ENCODE data around the gene FLNA. TPM values are rescaled to one million over a fixed set of nuclear protein-coding genes. Genes with fewer than 3 reads are reported as not detected.
A peak's percentile ranks its signal among the peaks of the same experiment; 100 is the strongest.

The FLNA gene
- polyA plus RNA-seq, 2 of the 4 experiments (the other 2 are of a cell fraction) = 303 to 1,116 TPM

DNA sequence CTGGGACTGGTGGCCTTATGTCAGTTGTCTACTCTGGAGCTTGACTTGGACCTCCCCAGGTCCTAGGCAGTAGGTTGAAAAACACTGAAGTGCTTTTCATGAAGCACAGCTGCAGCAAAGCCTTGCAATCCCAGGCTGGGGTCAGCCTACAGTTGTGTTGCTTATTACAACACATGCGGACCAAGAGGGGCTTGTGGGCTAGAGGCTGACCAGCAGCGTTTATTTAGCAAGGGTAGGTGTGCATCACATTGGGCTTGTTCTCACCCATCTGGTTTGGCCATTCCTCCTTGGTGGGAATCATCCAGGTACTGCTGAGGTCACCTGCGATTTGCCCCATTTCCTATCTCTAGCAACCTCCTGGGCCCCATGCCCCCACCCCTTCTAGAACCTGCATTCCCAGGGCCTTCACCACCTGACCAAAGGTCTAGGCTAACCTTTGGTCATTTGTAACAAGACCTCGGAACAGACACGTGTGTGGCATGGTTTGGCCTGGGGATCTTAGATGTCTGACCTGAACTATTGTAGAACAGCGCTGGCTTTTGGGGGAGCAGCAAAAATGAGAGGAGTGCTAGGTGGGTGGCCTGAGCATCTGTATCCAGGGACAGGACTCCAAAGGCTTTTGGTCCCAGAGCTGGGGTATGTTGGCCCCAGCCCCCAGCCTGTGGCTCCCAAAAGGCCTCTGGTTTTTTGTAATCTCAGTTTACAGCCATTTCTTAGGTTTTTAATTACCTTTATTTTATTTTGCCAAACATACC lies 26.8 kb upstream of the FLNA start:
- peak overlapping the region; percentile 89 for H3K4me2 ChIP-seq
- peak overlapping the region; percentile 88 for H3K4me3 ChIP-seq
- FAIRE-seq = no peak
- CTCF ChIA-PET = interaction anchor here (1.7 to 4.7 kb wide), 3 partner anchors 9 to 28 kb away, joined by 6 to 28 read pairs (median 21); partner anchors contain the start of genes DNASE1L1, FLNA and TAFAZZIN
- peak; percentile 3 to 10; a peak in 5 of 6 replicates for ATAC-seq
- 44% methylated on average over 6 of the region's 6 CpGs for WGBS (ENCODE audit: missing lambda C conversion rate)
- H3K9me3 ChIP-seq = no peaks in the 10 kb centered on the region
- POLR2A ChIA-PET = interaction anchor here (0.6 to 1.5 kb wide), 2 partner anchors 8 to 23 kb away, joined by 4 to 6 read pairs; partner anchors contain the start of gene DNASE1L1
- peak in 1 of 2 experiments; percentile 57 for DNase-seq (ENCODE audit: low read depth in 1 of 2, low spot score in 1 of 2)
- peaks cover 18% of the 10 kb centered on the region; the same call in 2 of the 3 replicates for H3K4me1 ChIP-seq
- peak overlapping the region in 1 of 2 experiments; percentile 96; a peak in 4 of 6 replicates for H3K27ac ChIP-seq
- TF ChIP-seq EHF (CRISPR knock-in tag; IDR thresholded peaks at IDR 0.05) = peak; percentile 67; the same call in 1 of the 2 replicates
- no peak for TF ChIP-seq RNF2 (IDR thresholded peaks at IDR 0.05; ENCODE audit: borderline replicate concordance, low read depth)
- TF ChIP-seq TP53 (CRISPR knock-in tag; IDR thresholded peaks at IDR 0.05) = peak; percentile 98
- TF ChIP-seq EHMT2 (IDR thresholded peaks at IDR 0.05; ENCODE audit: low read depth) = no peak
- no peak for TF ChIP-seq MAFK (IDR thresholded peaks at IDR 0.05; ENCODE audit: partially characterized antibody)
- no peak for TF ChIP-seq MYC (IDR thresholded peaks at IDR 0.05; ENCODE audit: borderline replicate concordance, low read length)
- TF ChIP-seq, protein P1, sequence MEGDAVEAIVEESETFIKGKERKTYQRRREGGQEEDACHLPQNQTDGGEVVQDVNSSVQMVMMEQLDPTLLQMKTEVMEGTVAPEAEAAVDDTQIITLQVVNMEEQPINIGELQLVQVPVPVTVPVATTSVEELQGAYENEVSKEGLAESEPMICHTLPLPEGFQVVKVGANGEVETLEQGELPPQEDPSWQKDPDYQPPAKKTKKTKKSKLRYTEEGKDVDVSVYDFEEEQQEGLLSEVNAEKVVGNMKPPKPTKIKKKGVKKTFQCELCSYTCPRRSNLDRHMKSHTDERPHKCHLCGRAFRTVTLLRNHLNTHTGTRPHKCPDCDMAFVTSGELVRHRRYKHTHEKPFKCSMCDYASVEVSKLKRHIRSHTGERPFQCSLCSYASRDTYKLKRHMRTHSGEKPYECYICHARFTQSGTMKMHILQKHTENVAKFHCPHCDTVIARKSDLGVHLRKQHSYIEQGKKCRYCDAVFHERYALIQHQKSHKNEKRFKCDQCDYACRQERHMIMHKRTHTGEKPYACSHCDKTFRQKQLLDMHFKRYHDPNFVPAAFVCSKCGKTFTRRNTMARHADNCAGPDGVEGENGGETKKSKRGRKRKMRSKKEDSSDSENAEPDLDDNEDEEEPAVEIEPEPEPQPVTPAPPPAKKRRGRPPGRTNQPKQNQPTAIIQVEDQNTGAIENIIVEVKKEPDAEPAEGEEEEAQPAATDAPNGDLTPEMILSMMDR (IDR thresholded peaks at IDR 0.05) = no peak
- TF ChIP-seq, protein P2, sequence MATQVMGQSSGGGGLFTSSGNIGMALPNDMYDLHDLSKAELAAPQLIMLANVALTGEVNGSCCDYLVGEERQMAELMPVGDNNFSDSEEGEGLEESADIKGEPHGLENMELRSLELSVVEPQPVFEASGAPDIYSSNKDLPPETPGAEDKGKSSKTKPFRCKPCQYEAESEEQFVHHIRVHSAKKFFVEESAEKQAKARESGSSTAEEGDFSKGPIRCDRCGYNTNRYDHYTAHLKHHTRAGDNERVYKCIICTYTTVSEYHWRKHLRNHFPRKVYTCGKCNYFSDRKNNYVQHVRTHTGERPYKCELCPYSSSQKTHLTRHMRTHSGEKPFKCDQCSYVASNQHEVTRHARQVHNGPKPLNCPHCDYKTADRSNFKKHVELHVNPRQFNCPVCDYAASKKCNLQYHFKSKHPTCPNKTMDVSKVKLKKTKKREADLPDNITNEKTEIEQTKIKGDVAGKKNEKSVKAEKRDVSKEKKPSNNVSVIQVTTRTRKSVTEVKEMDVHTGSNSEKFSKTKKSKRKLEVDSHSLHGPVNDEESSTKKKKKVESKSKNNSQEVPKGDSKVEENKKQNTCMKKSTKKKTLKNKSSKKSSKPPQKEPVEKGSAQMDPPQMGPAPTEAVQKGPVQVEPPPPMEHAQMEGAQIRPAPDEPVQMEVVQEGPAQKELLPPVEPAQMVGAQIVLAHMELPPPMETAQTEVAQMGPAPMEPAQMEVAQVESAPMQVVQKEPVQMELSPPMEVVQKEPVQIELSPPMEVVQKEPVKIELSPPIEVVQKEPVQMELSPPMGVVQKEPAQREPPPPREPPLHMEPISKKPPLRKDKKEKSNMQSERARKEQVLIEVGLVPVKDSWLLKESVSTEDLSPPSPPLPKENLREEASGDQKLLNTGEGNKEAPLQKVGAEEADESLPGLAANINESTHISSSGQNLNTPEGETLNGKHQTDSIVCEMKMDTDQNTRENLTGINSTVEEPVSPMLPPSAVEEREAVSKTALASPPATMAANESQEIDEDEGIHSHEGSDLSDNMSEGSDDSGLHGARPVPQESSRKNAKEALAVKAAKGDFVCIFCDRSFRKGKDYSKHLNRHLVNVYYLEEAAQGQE (IDR thresholded peaks at IDR 0.05) = peak; percentile 48
- TF ChIP-seq, protein P3, sequence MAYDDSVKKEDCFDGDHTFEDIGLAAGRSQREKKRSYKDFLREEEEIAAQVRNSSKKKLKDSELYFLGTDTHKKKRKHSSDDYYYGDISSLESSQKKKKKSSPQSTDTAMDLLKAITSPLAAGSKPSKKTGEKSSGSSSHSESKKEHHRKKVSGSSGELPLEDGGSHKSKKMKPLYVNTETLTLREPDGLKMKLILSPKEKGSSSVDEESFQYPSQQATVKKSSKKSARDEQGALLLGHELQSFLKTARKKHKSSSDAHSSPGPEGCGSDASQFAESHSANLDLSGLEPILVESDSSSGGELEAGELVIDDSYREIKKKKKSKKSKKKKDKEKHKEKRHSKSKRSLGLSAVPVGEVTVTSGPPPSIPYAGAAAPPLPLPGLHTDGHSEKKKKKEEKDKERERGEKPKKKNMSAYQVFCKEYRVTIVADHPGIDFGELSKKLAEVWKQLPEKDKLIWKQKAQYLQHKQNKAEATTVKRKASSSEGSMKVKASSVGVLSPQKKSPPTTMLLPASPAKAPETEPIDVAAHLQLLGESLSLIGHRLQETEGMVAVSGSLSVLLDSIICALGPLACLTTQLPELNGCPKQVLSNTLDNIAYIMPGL (CRISPR knock-in tag; IDR thresholded peaks at IDR 0.05; ENCODE audit: borderline replicate concordance) = peak; percentile 46; the same call in 1 of the 2 replicates
- TF ChIP-seq FOSL2 (IDR thresholded peaks at IDR 0.05) = no peak
- TF ChIP-seq FOSL2 (CRISPR knock-in tag; IDR thresholded peaks at IDR 0.05) = peak; percentile 45; the same call in 1 of the 2 replicates
- TF ChIP-seq ZFP36 (IDR thresholded peaks at IDR 0.05; ENCODE audit: borderline replicate concordance, partially characterized antibody) = no peak
- no peak for TF ChIP-seq CEBPB (IDR thresholded peaks at IDR 0.05)
- TF ChIP-seq PHF8 (IDR thresholded peaks at IDR 0.05; ENCODE audit: borderline replicate concordance, low read depth) = no peak
- TF ChIP-seq, protein P4, sequence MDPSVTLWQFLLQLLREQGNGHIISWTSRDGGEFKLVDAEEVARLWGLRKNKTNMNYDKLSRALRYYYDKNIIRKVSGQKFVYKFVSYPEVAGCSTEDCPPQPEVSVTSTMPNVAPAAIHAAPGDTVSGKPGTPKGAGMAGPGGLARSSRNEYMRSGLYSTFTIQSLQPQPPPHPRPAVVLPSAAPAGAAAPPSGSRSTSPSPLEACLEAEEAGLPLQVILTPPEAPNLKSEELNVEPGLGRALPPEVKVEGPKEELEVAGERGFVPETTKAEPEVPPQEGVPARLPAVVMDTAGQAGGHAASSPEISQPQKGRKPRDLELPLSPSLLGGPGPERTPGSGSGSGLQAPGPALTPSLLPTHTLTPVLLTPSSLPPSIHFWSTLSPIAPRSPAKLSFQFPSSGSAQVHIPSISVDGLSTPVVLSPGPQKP (IDR thresholded peaks at IDR 0.05; ENCODE audit: low read depth, low read length) = no peak
- no peak for TF ChIP-seq HDAC2 (IDR thresholded peaks at IDR 0.05)
- TF ChIP-seq ZSCAN20 (CRISPR knock-in tag; IDR thresholded peaks at IDR 0.05) = no peak
- TF ChIP-seq, protein P5, sequence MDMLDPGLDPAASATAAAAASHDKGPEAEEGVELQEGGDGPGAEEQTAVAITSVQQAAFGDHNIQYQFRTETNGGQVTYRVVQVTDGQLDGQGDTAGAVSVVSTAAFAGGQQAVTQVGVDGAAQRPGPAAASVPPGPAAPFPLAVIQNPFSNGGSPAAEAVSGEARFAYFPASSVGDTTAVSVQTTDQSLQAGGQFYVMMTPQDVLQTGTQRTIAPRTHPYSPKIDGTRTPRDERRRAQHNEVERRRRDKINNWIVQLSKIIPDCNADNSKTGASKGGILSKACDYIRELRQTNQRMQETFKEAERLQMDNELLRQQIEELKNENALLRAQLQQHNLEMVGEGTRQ (IDR thresholded peaks at IDR 0.05) = no peak
- TF ChIP-seq, protein P6, sequence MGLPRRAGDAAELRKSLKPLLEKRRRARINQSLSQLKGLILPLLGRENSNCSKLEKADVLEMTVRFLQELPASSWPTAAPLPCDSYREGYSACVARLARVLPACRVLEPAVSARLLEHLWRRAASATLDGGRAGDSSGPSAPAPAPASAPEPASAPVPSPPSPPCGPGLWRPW (IDR thresholded peaks at IDR 0.05) = no peak
- no peak for TF ChIP-seq ZC3H11A (IDR thresholded peaks at IDR 0.05)
- peak; percentile 37 for TF ChIP-seq POLR2A (IDR thresholded peaks at IDR 0.05; ENCODE audit: low read length)
- TF ChIP-seq, protein P7, sequence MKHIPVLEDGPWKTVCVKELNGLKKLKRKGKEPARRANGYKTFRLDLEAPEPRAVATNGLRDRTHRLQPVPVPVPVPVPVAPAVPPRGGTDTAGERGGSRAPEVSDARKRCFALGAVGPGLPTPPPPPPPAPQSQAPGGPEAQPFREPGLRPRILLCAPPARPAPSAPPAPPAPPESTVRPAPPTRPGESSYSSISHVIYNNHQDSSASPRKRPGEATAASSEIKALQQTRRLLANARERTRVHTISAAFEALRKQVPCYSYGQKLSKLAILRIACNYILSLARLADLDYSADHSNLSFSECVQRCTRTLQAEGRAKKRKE (CRISPR knock-in tag; IDR thresholded peaks at IDR 0.05; ENCODE audit: low read depth) = peak; percentile 32; the same call in 1 of the 2 replicates
- TF ChIP-seq HEYL (CRISPR knock-in tag; IDR thresholded peaks at IDR 0.05) = no peak
- no peak for TF ChIP-seq BHLHE40 (IDR thresholded peaks at IDR 0.05; ENCODE audit: low read depth, low read length)
- TF ChIP-seq RCOR1 (IDR thresholded peaks at IDR 0.05; ENCODE audit: low read depth, low read length) = no peak
- no peak for TF ChIP-seq SMC3 (IDR thresholded peaks at IDR 0.05)
- no peak for TF ChIP-seq ZNF302 (CRISPR knock-in tag; IDR thresholded peaks at IDR 0.05)
- peak; percentile 98 for TF ChIP-seq TFCP2L1 (CRISPR knock-in tag; IDR thresholded peaks at IDR 0.05)
- no peak for TF ChIP-seq KDM5A (IDR thresholded peaks at IDR 0.05)

All from A549 (cell line).